Occipital lobe (tissue), 2 donors: ENCODE results near the gene TGM2. TPM values are rescaled to one million over a fixed set of nuclear protein-coding genes. Genes with fewer than 3 reads are reported as not detected.

Source experiments
- DNase-seq: peaks from one replicate; lab custom pipeline; 2025; lab: John Stamatoyannopoulos, UW
- total RNA-seq: library from RNA; depleted of rRNA; stranded (reverse); fragments of >200 nt; gene quantifications from one replicate; pipeline ENCODE4 v1.2.3, GENCODE V29; 2014

Gene TGM2
- total RNA-seq, 1 donor from 2014 or later, result 3.7 TPM

DNA sequence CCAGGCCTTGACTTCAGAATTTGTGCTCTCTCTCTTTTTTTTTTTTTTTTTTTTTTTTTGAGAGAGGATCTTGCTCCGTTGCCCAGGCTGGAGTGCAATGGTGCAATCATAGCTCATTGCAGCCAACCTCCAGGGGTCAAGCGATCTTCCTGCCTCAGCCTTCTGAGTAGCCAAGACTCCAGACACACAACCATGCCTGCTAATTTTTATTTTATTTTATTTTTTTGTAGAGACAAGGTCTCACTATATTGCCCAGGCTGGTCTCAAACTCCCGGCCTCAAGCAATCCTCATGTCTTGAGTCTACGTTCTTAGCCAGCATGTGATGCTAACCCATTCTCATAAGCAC is 19.4 kb downstream of the TGM2 start:
- DNase-seq, result no peak

DNA sequence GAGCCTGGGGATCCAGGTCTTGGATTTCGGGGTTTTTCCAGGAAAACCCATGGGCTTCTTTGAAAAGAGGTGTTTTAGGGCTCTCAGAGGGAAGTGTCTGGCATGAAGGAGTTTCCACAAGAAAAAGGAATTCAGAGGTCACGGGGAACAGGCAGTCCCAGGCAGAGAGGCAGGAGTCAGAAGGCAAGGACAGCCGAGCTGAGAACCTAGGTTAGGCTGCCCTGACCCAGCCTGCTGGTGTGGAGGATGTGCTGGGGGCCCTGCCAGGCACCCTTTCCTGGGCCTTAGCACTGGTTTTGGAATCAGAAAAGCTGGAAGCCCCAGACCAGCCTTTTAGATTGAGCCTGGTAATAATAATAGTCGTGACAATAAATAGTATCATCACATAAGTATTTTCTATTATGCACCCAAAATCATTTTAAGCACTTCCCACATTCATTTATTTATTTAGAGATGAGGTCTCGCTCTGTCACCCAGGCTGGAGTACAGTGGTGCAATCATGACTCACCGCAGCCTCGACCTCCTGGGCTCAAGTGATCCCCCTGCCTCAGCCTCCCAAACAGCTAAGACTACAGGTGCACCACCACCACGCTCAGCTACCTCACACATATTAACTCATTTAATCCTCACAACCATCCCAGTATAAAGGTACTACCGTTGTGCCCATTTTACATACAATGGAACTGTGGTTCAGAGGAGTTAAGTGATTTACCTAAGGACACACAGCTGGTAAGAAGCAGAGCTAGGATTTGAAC is 19.9 kb downstream of the TGM2 start:
- DNase-seq, result no peak

DNA sequence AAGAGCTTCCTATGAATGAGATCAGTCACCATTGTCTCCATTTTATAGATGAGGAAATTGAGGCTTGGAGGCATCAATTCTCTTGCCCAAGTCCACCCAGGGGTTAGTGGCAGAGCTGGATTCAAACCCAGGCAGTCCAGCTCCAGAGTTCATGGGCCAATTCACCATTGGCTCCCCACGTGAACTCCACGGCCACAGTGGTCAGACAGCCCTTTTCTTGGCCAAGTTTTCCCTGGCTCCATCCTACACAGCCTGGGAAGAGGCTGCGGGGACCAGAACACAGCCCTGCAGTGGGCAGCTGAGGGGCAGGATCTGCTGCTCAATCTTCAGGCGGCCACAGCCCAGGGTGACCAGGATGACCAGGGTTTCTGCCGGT is 20.5 kb downstream of the TGM2 start:
- no peak for DNase-seq

DNA sequence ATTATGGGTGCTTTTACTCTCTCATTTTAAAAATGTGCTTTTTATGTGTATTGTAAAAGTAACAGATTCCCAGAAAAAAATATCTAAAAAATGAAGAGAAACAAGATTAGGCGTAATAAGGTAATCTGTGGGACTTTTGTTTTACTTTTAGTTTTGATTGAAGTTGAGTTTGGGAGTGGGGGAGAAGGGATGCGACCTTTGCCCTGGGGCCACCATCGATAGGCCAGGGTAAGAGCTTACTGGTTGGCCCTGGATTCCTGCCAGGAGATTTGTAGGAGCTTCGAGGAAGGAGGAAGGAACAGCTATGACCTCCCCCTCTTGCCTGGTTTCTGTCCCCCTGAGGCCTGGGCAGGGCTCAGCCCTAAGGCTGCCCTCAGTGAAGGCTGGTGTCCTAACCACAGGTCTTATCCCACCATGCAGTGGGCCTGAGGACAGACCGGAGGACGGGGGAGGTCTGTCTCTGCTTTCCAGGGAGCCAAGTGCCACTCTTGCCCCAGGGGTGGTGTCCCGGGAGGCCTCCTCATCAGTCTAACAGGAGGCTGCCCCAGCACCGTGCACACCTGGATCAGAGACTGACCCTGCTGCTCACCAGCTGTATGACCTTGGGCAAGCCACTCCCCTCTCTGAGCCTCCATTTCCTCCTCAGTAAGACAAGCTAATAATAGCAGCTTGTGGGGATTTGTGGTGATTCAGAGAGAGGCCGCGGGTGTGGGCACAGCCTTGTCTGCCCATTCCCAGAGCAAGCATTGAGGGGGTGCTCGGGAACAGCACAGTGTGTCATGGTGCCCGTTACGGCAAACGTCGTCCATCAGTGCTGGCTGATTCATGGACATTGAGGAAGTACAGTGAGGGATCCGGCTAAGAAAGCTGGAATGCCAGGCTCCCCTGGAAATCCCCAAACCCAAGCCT is 21.2 kb downstream of the TGM2 start:
- DNase-seq, result peak; percentile 38

DNA sequence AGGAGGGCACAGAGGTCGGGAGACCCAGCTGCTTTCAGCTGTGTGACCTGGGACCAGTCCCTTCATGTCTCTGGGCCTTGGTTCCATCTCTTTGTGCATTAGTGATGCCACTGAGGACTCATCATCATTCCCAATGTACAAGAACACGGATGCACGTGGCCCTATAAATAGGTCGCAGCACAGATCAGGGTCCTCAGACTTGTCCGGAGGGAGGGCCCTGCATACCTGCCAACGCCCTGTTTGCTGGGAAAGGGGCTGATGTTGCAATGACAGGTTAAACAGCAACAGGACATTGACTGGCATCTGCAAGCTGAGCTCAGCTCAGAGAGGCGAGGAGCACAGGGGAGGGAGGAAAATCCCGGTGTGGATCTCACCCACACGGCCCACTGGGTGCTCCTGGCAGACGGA is 21.8 kb downstream of the TGM2 start:
- DNase-seq, result peak; percentile 34

DNA sequence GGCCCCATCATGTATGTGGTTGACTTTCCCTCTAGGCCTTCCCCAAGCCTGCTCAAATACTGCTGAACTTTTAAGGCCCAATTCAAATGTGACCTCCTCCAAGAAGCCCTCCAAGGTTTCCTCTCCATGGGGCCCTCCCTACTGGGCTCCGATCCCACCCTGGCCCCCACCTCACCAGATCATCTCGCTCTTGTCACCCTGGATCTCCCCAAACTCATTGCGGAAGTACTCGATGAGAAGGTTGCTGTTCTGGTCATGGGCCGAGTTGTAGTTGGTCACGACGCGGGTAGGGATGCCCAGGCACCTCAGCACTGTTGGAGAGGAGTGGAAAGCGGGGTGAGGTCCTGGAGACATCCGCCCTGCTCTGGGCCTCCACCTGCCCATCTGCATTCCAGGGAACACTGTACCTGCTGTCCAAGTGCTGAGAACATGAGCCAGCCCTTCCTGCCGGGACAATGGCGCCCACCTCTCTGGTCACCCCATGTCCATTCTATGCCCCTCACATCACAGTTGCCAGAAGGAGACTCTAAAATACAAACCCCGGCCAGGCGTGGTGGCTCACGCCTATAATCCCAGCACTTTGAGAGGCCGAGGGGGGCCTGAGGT is 23.1 kb downstream of the TGM2 start:
- DNase-seq, result no peak

DNA sequence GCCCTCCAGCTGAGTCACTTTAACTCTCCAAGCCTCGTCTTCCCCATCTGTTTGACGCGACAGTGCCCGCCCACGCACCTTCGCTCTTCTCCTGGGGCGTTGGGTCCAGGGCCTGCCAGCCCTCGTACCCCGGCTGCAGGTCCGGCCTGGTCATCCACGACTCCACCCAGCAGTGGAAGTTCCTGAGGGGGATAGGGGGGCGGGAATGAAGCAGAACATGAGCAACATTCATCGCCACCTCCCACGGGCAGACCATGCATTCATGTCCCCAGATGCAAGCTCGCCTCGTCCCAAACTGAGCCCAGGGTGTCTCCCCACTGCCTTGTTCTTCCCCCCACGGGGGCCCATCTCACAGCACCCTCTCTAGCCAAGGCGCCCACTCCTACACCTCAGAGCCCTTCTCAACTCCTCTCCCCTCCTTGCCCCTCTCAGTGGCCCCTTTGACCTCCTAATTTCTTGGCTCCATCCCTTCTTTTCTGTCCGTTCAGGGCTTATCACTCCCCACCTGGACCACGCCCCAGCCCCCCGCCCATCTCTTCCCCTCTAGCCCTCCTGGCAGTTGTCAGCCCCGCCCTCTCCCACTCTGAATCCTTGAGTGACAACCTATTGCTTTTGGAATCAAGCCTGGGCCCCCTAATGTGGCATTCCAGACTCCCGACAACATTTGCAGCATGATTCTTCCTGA is 23.7 kb downstream of the TGM2 start:
- no peak for DNase-seq

DNA sequence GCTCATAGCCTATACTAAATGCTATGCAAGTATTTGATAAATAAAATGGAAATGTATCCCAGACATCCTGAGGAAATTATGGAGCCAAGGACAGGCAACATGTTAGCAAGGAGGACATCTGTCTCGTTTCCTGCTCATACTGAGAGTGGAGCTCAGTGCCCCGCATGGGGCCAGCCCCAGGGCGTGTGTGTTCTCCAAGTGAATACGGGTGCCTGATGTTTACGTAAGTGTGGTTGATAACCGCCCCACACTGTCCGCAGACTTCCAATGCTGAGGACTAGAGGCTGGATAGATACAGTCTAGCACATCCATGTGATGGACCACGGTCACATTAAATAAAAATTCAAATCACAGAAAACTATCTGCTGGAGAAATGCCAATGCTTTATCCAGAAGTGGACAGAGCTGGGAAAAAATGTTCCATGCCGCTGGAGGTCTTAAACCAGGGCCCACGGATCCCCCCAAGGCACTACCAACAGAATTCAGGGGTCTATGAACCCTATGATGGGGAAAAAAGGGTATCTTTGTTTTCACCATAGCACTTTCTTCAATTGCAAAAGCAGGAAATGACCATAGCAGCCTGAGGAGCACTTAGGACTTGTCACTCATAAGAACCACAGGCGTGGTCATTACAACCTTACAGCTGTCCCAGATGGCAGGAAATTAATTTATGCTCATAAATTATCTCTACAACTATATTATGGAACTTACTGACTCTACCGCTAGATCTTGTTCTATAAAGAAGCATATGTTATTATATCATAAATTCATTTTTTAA is 24.9 kb downstream of the TGM2 start:
- DNase-seq, result no peak

DNA sequence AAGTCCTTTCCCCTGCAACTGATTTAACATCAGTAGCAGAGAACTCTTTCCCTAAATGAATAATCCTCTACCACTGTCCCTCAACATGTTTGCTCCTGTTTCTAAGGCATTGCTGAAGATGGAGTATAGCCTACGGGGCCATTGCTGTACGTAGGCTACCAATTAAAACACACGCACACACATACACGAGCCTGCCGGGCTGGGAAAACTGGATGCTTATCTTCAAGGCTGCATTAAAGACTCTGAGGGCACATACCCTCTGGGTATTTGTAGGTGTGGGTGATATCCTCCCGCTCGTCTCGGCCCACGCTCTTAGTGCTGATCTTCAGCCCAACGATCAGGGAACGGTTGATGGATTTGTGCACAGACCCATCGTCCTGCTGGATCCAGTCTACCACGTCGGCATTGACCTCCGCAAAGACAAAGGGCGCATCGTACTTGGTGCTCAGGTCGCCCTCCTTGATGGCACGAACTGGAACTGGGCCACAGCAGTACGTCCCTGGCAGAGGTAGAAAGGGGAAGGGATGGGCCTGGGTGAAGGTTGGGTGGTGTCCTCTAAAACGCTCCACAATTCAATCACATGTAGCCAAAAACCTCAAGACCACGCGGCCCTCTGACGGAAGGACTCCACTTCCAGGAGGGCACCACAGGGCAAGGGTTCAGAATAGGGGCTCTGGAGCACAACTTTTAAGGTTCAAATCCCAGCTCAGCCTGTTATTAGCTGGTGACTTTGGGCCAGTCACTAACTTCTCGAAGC is 25.7 kb downstream of the TGM2 start:
- DNase-seq, result no peak

DNA sequence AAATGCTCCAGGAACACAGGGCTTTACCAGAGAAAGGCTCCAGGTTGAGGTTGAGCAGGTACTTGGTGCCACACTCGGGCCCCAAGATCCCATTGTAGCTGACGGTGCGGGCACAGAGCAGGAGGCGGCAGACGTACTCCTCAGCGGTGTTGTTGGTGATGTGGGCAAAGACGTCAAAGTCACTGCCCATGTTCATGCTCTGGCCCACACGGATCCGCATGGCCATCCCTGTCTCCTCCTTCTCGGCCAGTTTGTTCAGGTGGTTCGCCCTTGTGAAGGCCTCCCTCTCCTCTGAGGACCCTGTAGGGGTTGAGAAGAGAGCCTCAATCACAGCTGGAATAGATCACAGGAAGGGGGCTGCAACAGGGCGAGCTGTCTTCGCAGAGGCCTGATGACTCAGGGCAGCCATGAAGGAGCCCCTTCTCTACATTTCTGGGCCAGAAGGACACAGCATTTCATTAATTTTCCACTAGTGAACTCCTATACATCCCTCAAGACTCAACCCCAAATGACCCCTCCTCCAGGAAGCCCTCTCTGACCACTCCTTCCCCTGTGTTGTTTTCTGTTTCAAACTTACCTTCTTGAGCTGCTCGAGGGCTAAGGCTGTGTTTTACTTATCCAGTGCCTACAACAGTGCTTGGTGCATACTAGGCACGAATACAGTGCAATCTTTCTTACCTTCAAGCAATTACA is 26.8 kb downstream of the TGM2 start:
- DNase-seq, result no peak

DNA sequence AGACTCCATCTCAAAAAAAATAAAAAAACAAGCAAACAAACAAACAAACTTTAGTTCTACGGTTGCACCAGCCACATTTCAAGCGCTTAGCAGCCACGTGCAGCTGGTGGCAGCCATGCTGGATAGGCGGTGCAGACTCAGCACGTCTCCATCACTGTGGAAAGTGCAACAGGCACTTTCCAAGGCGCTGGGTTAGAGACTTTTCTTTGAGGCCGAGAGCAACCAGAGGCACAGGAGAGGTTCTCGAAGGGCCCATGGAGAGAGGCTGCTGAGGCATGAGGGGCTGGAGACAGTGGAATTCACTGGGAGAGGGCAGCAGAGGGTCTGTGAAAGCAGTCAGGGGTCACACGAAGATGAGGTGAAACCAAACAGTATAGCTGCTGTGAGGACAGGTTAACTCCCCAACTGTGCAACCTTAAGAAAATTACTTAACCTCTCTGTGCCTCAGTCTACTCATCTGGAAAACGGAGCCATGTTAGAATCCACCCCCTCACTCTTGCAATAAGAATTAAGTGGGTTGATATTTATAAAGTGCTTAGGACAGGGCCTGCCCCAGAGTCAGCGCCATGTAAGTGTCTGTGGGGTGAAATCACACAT is 27.5 kb downstream of the TGM2 start:
- DNase-seq, result no peak

DNA sequence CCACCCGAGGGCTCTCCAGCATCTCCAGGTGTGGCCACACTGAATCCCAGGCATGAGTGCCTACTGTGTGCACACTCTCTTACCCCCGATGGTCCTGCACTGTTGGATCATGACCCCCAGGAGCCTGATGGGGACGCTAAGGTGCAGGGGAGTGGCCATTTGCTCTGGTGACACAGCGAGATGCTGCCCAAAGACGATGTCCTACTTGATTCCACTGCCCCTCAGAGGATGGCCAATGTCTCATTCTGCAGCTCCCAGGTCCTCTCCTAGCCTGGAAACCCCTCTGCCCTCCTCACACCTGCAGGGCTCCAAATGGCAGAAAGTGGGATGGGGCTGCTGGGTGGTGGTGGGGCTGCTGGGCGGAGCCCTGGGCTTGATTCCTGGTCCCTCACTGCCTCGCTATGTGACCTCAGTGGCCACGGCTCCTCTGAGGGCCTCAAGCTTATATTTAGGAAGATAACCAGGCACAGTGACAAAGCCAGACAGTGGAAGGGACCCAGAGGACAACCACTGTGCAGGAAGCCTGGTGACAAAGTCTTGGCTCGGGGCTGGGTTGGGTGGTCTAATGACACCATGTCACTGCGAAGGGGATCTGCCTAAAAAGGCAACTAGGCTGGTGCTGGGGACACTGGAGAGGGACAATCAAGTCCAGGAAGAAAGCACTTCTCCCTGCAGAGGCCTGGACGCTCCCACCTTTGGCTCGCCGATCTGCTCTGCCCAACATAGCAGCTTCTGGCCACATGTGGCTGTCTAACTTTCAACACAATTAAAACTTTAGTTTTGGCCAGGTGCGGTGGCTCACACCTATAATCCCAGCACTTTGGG is 28.4 kb downstream of the TGM2 start:
- no peak for DNase-seq

DNA sequence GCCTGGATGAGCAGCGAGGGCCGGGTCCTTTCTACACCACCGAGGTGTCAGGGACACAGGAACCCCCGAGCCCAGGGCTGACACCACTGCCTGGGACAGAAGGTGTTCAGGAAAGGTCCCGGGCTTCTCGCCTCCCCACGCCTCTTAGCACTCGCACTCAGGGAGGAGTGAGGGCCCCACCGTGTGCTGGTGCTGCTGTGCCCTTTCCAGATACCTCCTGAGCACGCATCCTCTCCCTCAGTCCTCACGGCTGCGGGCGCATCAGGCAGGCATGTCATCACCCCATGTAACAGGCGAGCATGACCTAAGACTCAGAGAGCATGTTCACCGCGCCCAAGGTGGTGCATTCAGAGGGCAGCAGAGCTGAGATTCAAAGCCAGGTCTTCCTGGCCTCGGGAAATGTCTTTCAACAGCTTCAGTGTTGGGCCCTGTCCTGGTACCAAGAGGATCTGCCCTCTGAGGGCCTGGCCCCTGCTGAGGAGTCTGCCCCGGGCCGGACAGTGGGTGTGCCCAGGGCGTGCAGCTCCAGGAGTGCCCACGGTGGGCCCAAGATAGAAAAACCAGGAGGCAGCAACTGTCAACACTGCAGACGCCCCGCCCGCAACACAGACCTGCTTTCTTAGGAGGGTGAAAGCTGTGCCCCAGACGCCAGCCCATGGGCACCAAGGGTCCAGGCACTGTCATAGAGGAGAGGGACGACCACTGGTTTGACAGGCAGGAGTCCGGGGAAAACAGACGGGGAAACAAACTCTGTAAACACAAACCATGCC is 29.2 kb downstream of the TGM2 start:
- no peak for DNase-seq

DNA sequence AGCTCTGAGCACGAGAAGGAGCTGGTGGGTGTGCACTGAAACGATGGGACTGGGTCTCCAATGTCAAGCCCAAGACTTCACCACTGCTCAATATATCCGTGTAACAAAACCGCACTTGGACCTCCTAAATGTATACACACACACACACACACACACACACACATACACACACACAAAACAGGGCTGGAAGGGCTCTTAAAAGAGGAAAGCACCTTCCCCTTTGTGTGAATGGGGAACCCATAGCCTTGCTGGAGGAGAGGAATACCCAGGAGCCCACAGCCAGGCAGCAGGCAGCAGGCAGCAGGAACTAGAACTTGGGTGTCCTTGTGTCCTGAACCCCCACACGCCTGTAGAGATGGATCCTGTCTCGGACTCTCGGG is 29.8 kb downstream of the TGM2 start:
- DNase-seq, result no peak

DNA sequence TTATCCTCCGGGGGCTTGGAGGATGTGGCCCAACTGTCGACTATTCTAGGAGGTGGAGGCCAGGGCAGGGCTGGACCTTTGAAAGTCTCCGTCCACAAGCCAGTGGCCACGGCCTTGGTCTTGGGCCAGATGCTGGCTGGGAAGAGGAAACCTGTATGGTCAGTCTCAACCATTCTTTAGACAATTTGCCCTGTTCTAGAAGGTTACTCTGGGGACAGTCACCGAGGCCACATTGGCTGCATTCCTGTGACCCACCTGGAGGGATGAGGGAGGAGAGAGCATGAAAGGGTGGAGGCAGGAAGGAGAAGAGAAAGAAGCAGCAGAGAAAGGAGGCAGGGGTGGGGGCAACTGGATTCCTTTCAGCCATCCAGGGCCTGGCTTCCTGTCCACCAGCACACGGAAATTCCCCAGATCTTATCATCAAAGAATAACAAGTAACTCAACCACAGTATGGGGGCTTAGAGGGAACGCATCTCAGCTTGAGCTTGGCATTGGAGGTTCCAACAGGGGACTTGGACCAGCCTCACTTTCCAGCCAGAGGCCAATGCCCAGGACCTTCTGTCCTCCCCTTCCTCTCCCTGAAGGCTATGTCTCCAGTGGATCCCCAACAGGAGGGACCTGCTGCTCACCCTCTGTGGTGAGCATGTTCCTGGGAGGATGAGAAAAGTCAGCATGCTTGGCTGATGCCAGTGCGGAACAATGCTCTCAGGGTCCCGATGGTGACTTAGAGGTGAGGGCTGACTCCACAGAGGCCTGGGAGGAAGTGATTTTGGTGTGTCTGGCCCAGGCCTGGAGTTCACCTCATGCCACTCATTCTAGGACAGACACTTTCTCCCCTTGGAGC is 30.4 kb downstream of the TGM2 start:
- DNase-seq, result no peak

DNA sequence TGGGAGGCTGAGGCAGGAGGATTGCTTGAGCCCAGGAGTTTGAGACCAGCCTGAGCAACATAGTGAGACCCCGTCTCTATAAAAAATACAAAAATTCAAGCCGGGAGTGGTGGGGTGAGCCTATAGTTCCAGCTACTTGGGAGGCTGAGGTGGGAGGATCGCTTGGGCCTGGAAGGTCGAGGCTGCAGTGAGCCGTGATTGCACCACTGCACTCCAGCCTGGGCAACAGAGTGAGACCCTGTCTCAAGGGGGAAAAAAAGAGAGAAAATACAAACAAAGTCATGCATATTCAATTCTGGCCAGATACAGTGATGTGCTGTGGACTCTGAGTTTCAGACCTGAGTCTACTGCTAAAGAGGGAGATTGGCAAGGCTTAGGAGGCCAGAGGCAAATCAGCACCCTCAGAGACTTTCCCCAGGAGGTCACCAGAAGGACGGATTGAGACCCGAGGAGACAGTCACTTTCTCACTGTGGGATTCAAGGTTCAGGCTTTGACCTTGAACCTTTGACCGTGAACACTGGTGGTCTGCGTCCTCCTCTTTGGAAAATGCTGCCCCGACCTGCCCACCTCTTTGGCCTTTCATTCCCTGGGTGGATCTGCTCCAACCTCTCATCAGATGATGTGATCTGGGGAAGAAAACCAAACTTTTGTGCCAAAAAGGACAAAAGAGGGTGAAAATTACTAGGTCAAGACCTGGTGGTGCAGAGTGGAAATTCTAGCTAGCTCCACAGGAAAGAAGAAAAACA is 31.2 kb downstream of the TGM2 start:
- no peak for DNase-seq
